Keratinocyte (primary cell): Measurements from ENCODE around the gene MEIOC. TPM values are rescaled to one million over a fixed set of nuclear protein-coding genes. Genes with fewer than 3 reads are reported as not detected.

Experiments used
- DNase-seq: peaks from one replicate; pipeline ENCODE4 v3.0.0-alpha.2; 2011; ENCODE audit warnings: low read depth, missing footprints, low spot score
- FAIRE-seq: peaks from 2 replicates; lab custom pipeline; 2011; peaks lifted over from hg19 to GRCh38; lab: Jason Lieb, UNC
- H2AFZ ChIP-seq: 2 replicates; pipeline ENCODE4 v1.6.0; 2012; ENCODE audit warnings: low read length, control low read depth, inconsistent platforms; ENCODE audit not compliant: control insufficient read depth
- H3K27ac ChIP-seq: 2 replicates; pipeline ENCODE4 v1.5.1; 2011; ENCODE audit warnings: low read length; ENCODE audit not compliant: control insufficient read depth, insufficient read depth
- H3K27me3 ChIP-seq: 3 replicates; pipeline ENCODE4 v1.6.0; 2011; ENCODE audit warnings: low read length; ENCODE audit not compliant: control insufficient read depth, insufficient read depth; ENCODE audit errors: extremely low read depth
- H3K36me3 ChIP-seq, 2 experiments: 2 replicates in 1 of 2; 3 replicates in 1 of 2; pipeline ENCODE4 v1.5.1; 2011; ENCODE audit warnings: low read length in 2 of 2, mild to moderate bottlenecking in 1 of 2; ENCODE audit not compliant: control insufficient read depth in 2 of 2, insufficient read depth in 2 of 2; ENCODE audit errors: extremely low read depth in 1 of 2
- H3K4me1 ChIP-seq: 3 replicates; pipeline ENCODE4 v1.5.1; 2011; ENCODE audit warnings: low read length; ENCODE audit not compliant: control insufficient read depth, insufficient read depth; ENCODE audit errors: extremely low read depth
- H3K4me2 ChIP-seq: 3 replicates; pipeline ENCODE4 v1.6.0; 2011; ENCODE audit warnings: low read depth, low read length; ENCODE audit not compliant: control insufficient read depth, insufficient read depth; ENCODE audit errors: extremely low read depth
- H3K4me3 ChIP-seq, 3 experiments: fragments of 200-600 bp in 1 of 3; sonication (generic) in 1 of 3; 2 replicates in 2 of 3; 3 replicates in 1 of 3; pipeline ENCODE4 v1.5.1; 2011 to 2016; ENCODE audit warnings: low read length in 3 of 3, mild to moderate bottlenecking in 3 of 3, control low read depth in 2 of 3, inconsistent platforms in 1 of 3, low read depth in 1 of 3, mixed read lengths in 1 of 3, mixed run types in 1 of 3, moderate library complexity in 1 of 3; ENCODE audit not compliant: control insufficient read depth in 2 of 3, insufficient read depth in 2 of 3; ENCODE audit errors: extremely low read depth in 1 of 3
- H3K79me2 ChIP-seq: 2 replicates; pipeline ENCODE4 v1.6.0; 2012; ENCODE audit warnings: low read length; ENCODE audit not compliant: control insufficient read depth, insufficient read depth
- H3K9ac ChIP-seq: 3 replicates; pipeline ENCODE4 v1.6.0; 2011; ENCODE audit warnings: low read length; ENCODE audit not compliant: control insufficient read depth, insufficient read depth; ENCODE audit errors: extremely low read depth
- H3K9me1 ChIP-seq: 3 replicates; pipeline ENCODE4 v1.6.0; 2011; ENCODE audit warnings: low read length; ENCODE audit not compliant: control insufficient read depth, insufficient read depth; ENCODE audit errors: extremely low read depth
- H3K9me3 ChIP-seq: 2 replicates; pipeline ENCODE4 v1.5.1; 2012; ENCODE audit warnings: low read depth, low read length; ENCODE audit not compliant: control insufficient read depth
- H4K20me1 ChIP-seq: 3 replicates; pipeline ENCODE4 v1.6.0; 2011; ENCODE audit warnings: low read length; ENCODE audit not compliant: control insufficient read depth, insufficient read depth; ENCODE audit errors: extremely low read depth
- CTCF ChIP-seq, 3 experiments: IDR thresholded peaks in 1 of 3; conservative IDR thresholded peaks in 1 of 3; optimal IDR thresholded peaks in 1 of 3; 2 replicates in 2 of 3; 3 replicates in 1 of 3; pipeline versions ENCODE3 to v1.5.1; 2011; ENCODE audit warnings: low read length in 3 of 3, mild to moderate bottlenecking in 3 of 3, moderate library complexity in 2 of 3, control low read depth in 1 of 3, inconsistent platforms in 1 of 3; ENCODE audit not compliant: insufficient read depth in 2 of 3; ENCODE audit errors: extremely low read depth in 1 of 3
- EZH2 ChIP-seq: IDR thresholded peaks from one replicate; pipeline ENCODE4 v1.6.1; 2012; ENCODE audit warnings: inconsistent platforms, mild to moderate bottlenecking, low read length, moderate library complexity
- dilution Hi-C: fragments of 300-500 bp; cut with MboI; formaldehyde crosslinking; loops from one replicate; pipeline ENCODE4 v1.7.0; 2020; ENCODE audit warnings: low sequenced_read_pairs; ENCODE audit not compliant: extremely low pct_ligation_motif_present
- polyA plus RNA-seq, 5 experiments: library from polyadenylated mRNA; depleted of rRNA in 3 of 5; stranded (reverse) in 3 of 5; stranded (forward) in 1 of 5; unstranded in 1 of 5; fragments of >200 nt; gene quantifications; 1 replicate in 1 of 5; 2 replicates in 3 of 5; 3 replicates in 1 of 5; pipeline versions ENCODE4 v1.2.1 to v1.2.3, GENCODE V29; 2011 to 2012; ENCODE audit warnings: missing spikeins in 2 of 5, low read depth in 1 of 5, low replicate concordance in 1 of 5

Gene MEIOC
- polyA plus RNA-seq, 1 donor (not counting 4 experiments of a cell fraction or from before 2014, with no cell fraction given): 0.03 TPM

- no peak overlapping the region for H2AFZ ChIP-seq
- dilution Hi-C loops: no loop called here
- H3K27me3 ChIP-seq: no peaks in the 10 kb centered on the region
- TF ChIP-seq CTCF (optimal IDR thresholded peaks at IDR 0.05 in 1 of 3, IDR thresholded peaks at IDR 0.05 in 1 of 3, conservative IDR thresholded peaks at IDR 0.05 in 1 of 3; ENCODE audit: extremely low read depth in 1 of 3, insufficient read depth in 2 of 3, low read length in 3 of 3) (peak in 1 of 3 experiments; percentile 54), EZH2 (no peak)
- H3K9me3 ChIP-seq: no peaks in the 10 kb centered on the region
- H3K9me1 ChIP-seq: no peaks in the 10 kb centered on the region
- H3K4me1 ChIP-seq: no peaks in the 10 kb centered on the region
- no peaks in the 10 kb centered on the region for H3K36me3 ChIP-seq
- DNase-seq (no peak), FAIRE-seq (no peak)
- no peaks in the 10 kb centered on the region for H4K20me1 ChIP-seq
- H3K79me2 ChIP-seq: no peaks in the 10 kb centered on the region
- no peak overlapping the region for H3K4me2 ChIP-seq
- H3K27ac ChIP-seq: no peak overlapping the region
- no peak overlapping the region for H3K4me3 ChIP-seq
- no peak overlapping the region for H3K9ac ChIP-seq
These were observed 16.3 kb downstream of the MEIOC start for GRCh38 chr17:44672479-44673093.

- FAIRE-seq: no peak
- Histone ChIP-seq H3K9me1 (no peaks in the 10 kb centered on the region), H3K9ac (no peak overlapping the region)
These were observed 17.6 kb downstream of the MEIOC start for GRCh38 chr17:44673893-44674292.

More at GRCh38 chr17:44673893-44674292, 17.6 kb downstream of the MEIOC start:
- no peaks in the 10 kb centered on the region for H3K79me2 ChIP-seq
- no peak overlapping the region for H3K4me3 ChIP-seq
- H3K36me3 ChIP-seq: peaks cover 3% of the 10 kb centered on the region in 2 experiments
- H4K20me1 ChIP-seq: no peaks in the 10 kb centered on the region
- H3K4me2 ChIP-seq: no peak overlapping the region
- DNase-seq: no peak
- no peak overlapping the region for H2AFZ ChIP-seq
- H3K27me3 ChIP-seq: no peaks in the 10 kb centered on the region
- no peak overlapping the region for H3K27ac ChIP-seq
- H3K9me3 ChIP-seq: no peaks in the 10 kb centered on the region
- dilution Hi-C loops: no loop called here
- TF ChIP-seq CTCF (optimal IDR thresholded peaks at IDR 0.05 in 1 of 3, IDR thresholded peaks at IDR 0.05 in 1 of 3, conservative IDR thresholded peaks at IDR 0.05 in 1 of 3; ENCODE audit: extremely low read depth in 1 of 3, insufficient read depth in 2 of 3, low read length in 3 of 3) (no peak), EZH2 (no peak)
- H3K4me1 ChIP-seq: no peaks in the 10 kb centered on the region
